Peyer's patch (tissue), 4 donors: ENCODE measurements around the gene RNF166.

ENCODE experiments used
- POLR2A ChIP-seq, 2 donors: fragments of 450-650 bp; IDR thresholded peaks; one replicate each; pipeline ENCODE4 v1.5.1; 2017; ENCODE audit warnings: antibody characterized with exemption in 2 of 2, mild to moderate bottlenecking in 2 of 2, moderate library complexity in 2 of 2
- TF ChIP-seq, protein P1 (sequence below), 6 experiments: fragments of 450-650 bp in 4 of 6; fragments of 200-600 bp in 2 of 6; sonication (generic) in 1 of 6; IDR thresholded peaks; one replicate each; pipeline ENCODE4 v1.5.1; 2017 to 2019; ENCODE audit warnings: antibody characterized with exemption in 6 of 6, mild to moderate bottlenecking in 3 of 6, moderate library complexity in 1 of 6

DNA sequence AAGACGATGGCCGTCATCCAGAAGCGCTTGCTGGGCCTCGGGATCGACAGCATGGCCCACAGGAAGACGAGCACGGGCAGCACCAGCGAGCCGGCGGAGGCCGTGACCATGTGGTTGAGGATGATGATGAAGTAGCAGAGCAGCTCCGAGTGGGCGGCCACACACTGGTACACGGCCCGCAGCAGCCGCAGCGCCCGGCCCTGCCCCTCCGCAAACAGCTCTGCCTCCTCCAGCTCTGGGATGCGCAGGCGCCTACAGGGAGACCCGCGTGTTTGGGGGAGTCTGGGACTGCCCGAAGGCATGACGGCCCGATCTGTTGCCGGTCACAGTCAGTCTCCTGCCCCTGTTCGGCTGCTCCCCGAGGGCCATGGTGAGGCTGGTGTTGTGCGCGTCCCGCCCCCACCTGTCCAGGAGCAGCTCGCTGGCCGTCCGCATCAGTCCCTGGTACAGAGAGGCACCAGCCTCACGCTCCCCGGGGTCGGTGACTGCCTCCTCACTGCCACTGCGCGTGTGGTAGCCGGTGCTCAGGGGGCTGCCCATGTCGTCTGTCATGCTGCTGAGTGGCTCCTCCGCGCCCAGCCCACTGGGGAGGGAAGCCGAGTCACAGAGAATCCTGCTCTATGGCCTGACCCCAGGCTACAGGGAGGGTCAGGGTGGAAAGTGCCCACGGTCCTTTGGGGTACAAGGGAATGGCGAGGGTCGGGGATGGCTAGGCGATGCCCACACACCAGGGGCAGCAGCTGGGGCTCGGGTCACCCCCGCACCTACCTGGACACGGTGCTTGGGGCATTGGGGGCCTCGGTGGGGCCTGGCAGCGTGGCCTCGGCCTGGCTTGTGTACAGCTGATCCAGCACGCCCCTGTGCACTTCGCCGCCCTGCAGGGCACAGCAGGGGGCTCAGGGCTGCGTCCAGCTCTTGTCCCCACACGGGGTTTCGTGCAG is 15.9 kb upstream of the RNF166 start:
- TF ChIP-seq, protein P1, sequence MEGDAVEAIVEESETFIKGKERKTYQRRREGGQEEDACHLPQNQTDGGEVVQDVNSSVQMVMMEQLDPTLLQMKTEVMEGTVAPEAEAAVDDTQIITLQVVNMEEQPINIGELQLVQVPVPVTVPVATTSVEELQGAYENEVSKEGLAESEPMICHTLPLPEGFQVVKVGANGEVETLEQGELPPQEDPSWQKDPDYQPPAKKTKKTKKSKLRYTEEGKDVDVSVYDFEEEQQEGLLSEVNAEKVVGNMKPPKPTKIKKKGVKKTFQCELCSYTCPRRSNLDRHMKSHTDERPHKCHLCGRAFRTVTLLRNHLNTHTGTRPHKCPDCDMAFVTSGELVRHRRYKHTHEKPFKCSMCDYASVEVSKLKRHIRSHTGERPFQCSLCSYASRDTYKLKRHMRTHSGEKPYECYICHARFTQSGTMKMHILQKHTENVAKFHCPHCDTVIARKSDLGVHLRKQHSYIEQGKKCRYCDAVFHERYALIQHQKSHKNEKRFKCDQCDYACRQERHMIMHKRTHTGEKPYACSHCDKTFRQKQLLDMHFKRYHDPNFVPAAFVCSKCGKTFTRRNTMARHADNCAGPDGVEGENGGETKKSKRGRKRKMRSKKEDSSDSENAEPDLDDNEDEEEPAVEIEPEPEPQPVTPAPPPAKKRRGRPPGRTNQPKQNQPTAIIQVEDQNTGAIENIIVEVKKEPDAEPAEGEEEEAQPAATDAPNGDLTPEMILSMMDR (IDR thresholded peaks at IDR 0.05): no peak
- no peak for TF ChIP-seq POLR2A (IDR thresholded peaks at IDR 0.05)
